GM12873 (cell line): ENCODE measurements around the gene NCBP3.

Experiments
- TF ChIP-seq, protein P1 (sequence below): IDR thresholded peaks from 2 replicates; pipeline ENCODE4 v1.5.1; 2012; ENCODE audit warnings: low read depth, mild to moderate bottlenecking, moderate library complexity, low read length, control low read depth; ENCODE audit not compliant: insufficient read depth; ENCODE audit errors: missing control alignments

Gene NCBP3

GRCh38 chr17:3804503-3804931 lies 41.5 kb downstream of the NCBP3 start:
- TF ChIP-seq, protein P1, sequence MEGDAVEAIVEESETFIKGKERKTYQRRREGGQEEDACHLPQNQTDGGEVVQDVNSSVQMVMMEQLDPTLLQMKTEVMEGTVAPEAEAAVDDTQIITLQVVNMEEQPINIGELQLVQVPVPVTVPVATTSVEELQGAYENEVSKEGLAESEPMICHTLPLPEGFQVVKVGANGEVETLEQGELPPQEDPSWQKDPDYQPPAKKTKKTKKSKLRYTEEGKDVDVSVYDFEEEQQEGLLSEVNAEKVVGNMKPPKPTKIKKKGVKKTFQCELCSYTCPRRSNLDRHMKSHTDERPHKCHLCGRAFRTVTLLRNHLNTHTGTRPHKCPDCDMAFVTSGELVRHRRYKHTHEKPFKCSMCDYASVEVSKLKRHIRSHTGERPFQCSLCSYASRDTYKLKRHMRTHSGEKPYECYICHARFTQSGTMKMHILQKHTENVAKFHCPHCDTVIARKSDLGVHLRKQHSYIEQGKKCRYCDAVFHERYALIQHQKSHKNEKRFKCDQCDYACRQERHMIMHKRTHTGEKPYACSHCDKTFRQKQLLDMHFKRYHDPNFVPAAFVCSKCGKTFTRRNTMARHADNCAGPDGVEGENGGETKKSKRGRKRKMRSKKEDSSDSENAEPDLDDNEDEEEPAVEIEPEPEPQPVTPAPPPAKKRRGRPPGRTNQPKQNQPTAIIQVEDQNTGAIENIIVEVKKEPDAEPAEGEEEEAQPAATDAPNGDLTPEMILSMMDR = no peak

GRCh38 chr17:3803308-3803640 lies 42.8 kb downstream of the NCBP3 start:
- TF ChIP-seq, protein P1 = no peak

GRCh38 chr17:3802461-3803307 lies 43.4 kb downstream of the NCBP3 start:
- TF ChIP-seq, protein P1 = no peak

GRCh38 chr17:3801792-3802191 lies 44.3 kb downstream of the NCBP3 start:
- TF ChIP-seq, protein P1 = no peak

DNA sequence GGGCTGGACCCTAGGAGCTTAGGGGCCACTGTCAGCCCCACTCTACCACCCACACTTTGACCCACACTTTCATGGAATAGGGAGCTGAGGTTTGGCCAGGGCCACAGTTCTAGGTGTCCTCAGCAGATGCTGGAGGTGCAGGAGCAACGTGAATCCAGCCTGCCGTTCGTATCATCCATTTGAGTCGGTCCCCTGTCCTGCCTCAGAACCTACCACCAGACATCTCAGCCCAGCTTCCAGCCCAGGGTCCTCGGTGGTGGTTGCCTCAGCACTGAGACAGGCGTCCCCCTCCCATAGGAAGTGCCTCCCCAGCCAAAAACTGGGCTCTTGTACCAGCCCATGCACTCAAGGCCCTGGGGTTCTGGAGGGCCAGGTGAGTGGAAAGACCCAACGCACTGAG lies 44.7 kb downstream of the NCBP3 start:
- TF ChIP-seq, protein P1 = no peak

GRCh38 chr17:3800362-3801271 lies 45.4 kb downstream of the NCBP3 start, which contains the start of gene ITGAE:
ITGAE (minus strand) TSS chr17:3801188; CDS start chr17:3801144, 44 bp downstream.
- TF ChIP-seq, protein P1 = no peak

- TF ChIP-seq, protein P1 = no peak
Measured at GRCh38 chr17:3799181-3799945, 46.7 kb downstream of the NCBP3 start.
